HCT116 (cell line): ENCODE measurements around the gene CCDC92. TPM values are rescaled to one million over a fixed set of nuclear protein-coding genes. Genes with fewer than 3 reads are reported as not detected.

Experiments
- ATAC-seq: fragments of 200-7000 bp; cut with Tn5 transposase; 2 replicates; pipeline ENCODE4 v1.9.1; 2020; ENCODE audit warnings: mild to moderate bottlenecking, moderate library complexity
- BruUV-seq: library from RNA; stranded (reverse); fragments of 400-500 nt; replicated peaks from 2 replicates; lab custom pipeline; 2021; lab: Mats Ljungman, UMichigan
- CTCF ChIA-PET: fragments of 300-600 bp; sonication (Branson Sonifier 250); formaldehyde crosslinking; loops from one replicate; lab custom pipeline; 2021; ENCODE audit warnings: antibody characterized with exemption; lab: Charles Lee
- POLR2A ChIA-PET: fragments of 300-600, 350-600 bp; sonication (Branson Sonifier 250); formaldehyde crosslinking; loops from one replicate; lab custom pipeline; 2021; ENCODE audit warnings: antibody characterized with exemption; lab: Charles Lee
- RAD21 ChIA-PET, 2 experiments: fragments of 300-600 bp; sonication (Branson Sonifier 250); formaldehyde crosslinking; loops; one replicate each; lab custom pipeline; 2023; ENCODE audit warnings: low total read pairs in 2 of 2; ENCODE audit not compliant: uncharacterized antibody in 2 of 2, unreplicated experiment in 2 of 2, low non-redundant PET in 1 of 2; lab: Charles Lee
- DNase-seq: peaks from one replicate; pipeline ENCODE4 v3.0.0-alpha.2; 2010; ENCODE audit warnings: low read depth, low spot score
- H2AFZ ChIP-seq: fragments of 200-600 bp; shearing (Covaris generic), sonication (generic); 2 replicates; pipeline ENCODE4 v1.6.1; 2017; ENCODE audit warnings: low read depth, mixed run types, mixed read lengths, antibody characterized with exemption, low read length; ENCODE audit not compliant: poor library complexity, severe bottlenecking
- H3K27ac ChIP-seq: 2 replicates; pipeline ENCODE4 v1.5.1; 2012; ENCODE audit warnings: low read depth, low read length
- H3K27me3 ChIP-seq: fragments of 200-600 bp; sonication (generic); 2 replicates; pipeline ENCODE4 v1.6.1; 2016; ENCODE audit warnings: mixed run types, low read length, mixed read lengths; ENCODE audit not compliant: insufficient read depth
- H3K36me3 ChIP-seq, 2 experiments: fragments of 200-500 bp in 1 of 2; fragments of 200-600 bp in 1 of 2; sonication (Bioruptor generic) in 1 of 2; sonication (generic) in 1 of 2; 2 replicates each; pipeline versions ENCODE4 v1.5.1 to v1.6.1; 2014 to 2016; ENCODE audit warnings: low read length in 2 of 2, inconsistent platforms in 1 of 2, mixed read lengths in 1 of 2, mixed run types in 1 of 2; ENCODE audit not compliant: insufficient read depth in 2 of 2, control insufficient read depth in 1 of 2
- H3K4me1 ChIP-seq, 2 experiments: fragments of 200-600 bp in 1 of 2; sonication (generic) in 1 of 2; 2 replicates each; pipeline versions ENCODE4 v1.5.1 to v1.6.1; 2012 to 2017; ENCODE audit warnings: low read length in 2 of 2, inconsistent platforms in 1 of 2, mild to moderate bottlenecking in 1 of 2, mixed read lengths in 1 of 2, mixed run types in 1 of 2, moderate library complexity in 1 of 2; ENCODE audit not compliant: insufficient read depth in 2 of 2, control insufficient read depth in 1 of 2
- H3K4me2 ChIP-seq: fragments of 200-600 bp; sonication (generic); 2 replicates; pipeline ENCODE4 v1.6.1; 2017; ENCODE audit warnings: mixed run types, low read length, mixed read lengths
- H3K4me3 ChIP-seq, 2 experiments: fragments of 200-600 bp in 1 of 2; sonication (generic) in 1 of 2; replicated peaks in 1 of 2; 2 replicates each; pipeline ENCODE4 v1.5.1; 2011 to 2016; ENCODE audit warnings: low read length in 2 of 2, control low read depth in 1 of 2, low read depth in 1 of 2, mild to moderate bottlenecking in 1 of 2, mixed read lengths in 1 of 2, mixed run types in 1 of 2
- H3K79me2 ChIP-seq: fragments of 200-600 bp; sonication (generic); 2 replicates; pipeline ENCODE4 v1.6.1; 2017; ENCODE audit warnings: mild to moderate bottlenecking, mixed run types, low read length, moderate library complexity, mixed read lengths; ENCODE audit not compliant: insufficient read depth
- H3K9ac ChIP-seq: fragments of 200-600 bp; sonication (generic); 2 replicates; pipeline ENCODE4 v1.6.1; 2016; ENCODE audit warnings: low read length, mixed read lengths
- H3K9me2 ChIP-seq: fragments of 200-600 bp; sonication (generic), shearing (Covaris generic); 2 replicates; pipeline ENCODE4 v1.6.1; 2017; ENCODE audit warnings: mixed run types, mild to moderate bottlenecking, moderate library complexity; ENCODE audit not compliant: insufficient read depth
- H3K9me3 ChIP-seq, 2 experiments: fragments of 200-500 bp in 1 of 2; fragments of 200-600 bp in 1 of 2; sonication (Bioruptor generic) in 1 of 2; sonication (generic) in 1 of 2; 2 replicates each; pipeline ENCODE4 v1.6.1; 2014 to 2017; ENCODE audit warnings: low read length in 2 of 2, mixed read lengths in 2 of 2, inconsistent platforms in 1 of 2, low read depth in 1 of 2, mild to moderate bottlenecking in 1 of 2, mixed run types in 1 of 2, moderate library complexity in 1 of 2; ENCODE audit not compliant: control insufficient read depth in 1 of 2, insufficient read depth in 1 of 2
- H4K20me1 ChIP-seq: fragments of 200-600 bp; sonication (generic), shearing (Covaris generic); 2 replicates; pipeline ENCODE4 v1.6.1; 2017; ENCODE audit warnings: mixed run types, mild to moderate bottlenecking, moderate library complexity; ENCODE audit not compliant: insufficient read depth
- CEBPB ChIP-seq: IDR thresholded peaks from 2 replicates; pipeline ENCODE4 v1.6.1; 2012; ENCODE audit warnings: low read depth
- MAX ChIP-seq: IDR thresholded peaks from 2 replicates; pipeline ENCODE4 v1.6.1; 2012
- RAD21 ChIP-seq: IDR thresholded peaks from 2 replicates; pipeline ENCODE4 v1.6.1; 2012; ENCODE audit warnings: low read depth, mild to moderate bottlenecking
- REST ChIP-seq: IDR thresholded peaks from 2 replicates; pipeline ENCODE4 v1.6.1; 2012; ENCODE audit warnings: low read depth
- ZBTB33 ChIP-seq: IDR thresholded peaks from 2 replicates; pipeline ENCODE4 v1.6.1; 2011; ENCODE audit warnings: mild to moderate bottlenecking, low read length, moderate library complexity; ENCODE audit not compliant: insufficient replicate concordance; ENCODE audit errors: extremely low read depth
- intact Hi-C: fragments of 100-400 bp; cut with micrococcal nuclease; formaldehyde crosslinking; loops from 2 replicates; pipeline ENCODE4 v1.10.0; 2022
- total RNA-seq: library from RNA; stranded (reverse); gene quantifications from one replicate; pipeline ENCODE4 v1.2.1, GENCODE V29; 2021; ENCODE audit not compliant: unreplicated experiment

CCDC92 gene
- total RNA-seq, 1 experiment from 2014 or later, result 9.7 TPM

DNA sequence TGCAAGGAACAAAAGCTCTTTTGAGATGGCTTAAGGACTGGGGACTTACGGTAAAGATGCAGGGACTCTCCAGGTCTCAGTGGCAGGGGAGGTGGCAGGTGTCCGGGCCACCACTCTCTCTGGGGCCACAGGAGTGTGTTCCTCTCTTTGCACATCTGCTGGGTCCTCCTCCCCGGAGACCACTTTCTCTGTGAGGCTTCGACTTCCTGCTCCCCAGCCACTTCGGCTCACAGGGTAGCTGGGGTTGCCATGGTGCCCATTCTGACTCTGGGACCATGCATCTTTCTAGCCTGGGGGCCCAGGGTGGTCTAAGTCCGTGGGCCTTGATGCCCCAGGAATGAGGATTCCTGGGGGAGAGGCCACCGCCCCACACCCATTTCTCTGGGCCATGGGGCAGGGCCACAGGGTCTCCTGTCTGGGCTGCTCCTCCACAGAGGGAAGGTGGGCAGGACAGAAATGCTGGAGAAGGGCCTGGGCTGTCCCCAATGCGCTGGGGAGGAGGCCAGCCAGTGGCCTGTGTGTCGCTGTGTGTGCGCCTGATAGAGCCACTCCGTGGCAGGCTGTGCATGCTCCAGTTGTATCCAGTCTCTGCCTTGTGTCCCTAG is 38.5 kb downstream of the CCDC92 start:
- no TSS peak for BruUV-seq
- H3K9me2 ChIP-seq, result no peaks in the 10 kb centered on the region
- no peaks in the 10 kb centered on the region for H3K4me1 ChIP-seq
- H3K4me2 ChIP-seq, result no peak overlapping the region
- ATAC-seq, result no peak
- no peaks in the 10 kb centered on the region for H3K79me2 ChIP-seq
- H3K36me3 ChIP-seq, result no peaks in the 10 kb centered on the region
- H3K27ac ChIP-seq, result no peak overlapping the region
- no peak for TF ChIP-seq RAD21
- TF ChIP-seq, all 23 proteins: peak for 0
- ChIA-PET CTCF (no interaction called here), RAD21 (no interaction called here), POLR2A (no interaction called here)
- Histone ChIP-seq H3K27me3 (no peaks in the 10 kb centered on the region), H3K4me3 (no peak overlapping the region), H2AFZ (no peak overlapping the region), H3K9me3 (no peaks in the 10 kb centered on the region), H3K9ac (no peak overlapping the region), H4K20me1 (no peaks in the 10 kb centered on the region)
- DNase-seq, result no peak
- intact Hi-C loops, result no loop called here

DNA sequence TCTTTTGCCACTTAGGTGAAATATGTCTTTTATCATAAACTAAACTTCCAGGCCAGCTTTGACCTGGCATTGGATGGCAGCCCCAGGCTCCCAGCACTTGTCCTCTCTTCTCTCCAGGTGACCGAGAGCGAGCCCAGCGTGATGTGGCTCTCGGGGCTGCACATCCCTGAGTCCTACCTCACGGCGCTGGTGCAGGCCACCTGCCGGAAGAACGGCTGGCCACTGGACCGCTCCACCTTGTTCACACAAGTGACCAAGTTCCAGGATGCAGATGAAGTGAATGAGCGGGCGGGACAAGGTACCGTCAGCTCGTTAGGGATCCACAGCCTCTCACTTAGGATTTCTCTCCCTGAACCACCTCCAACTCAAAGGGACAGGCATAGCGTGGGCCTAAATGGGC is 39.4 kb downstream of the CCDC92 start:
- BruUV-seq, result no TSS peak
- Histone ChIP-seq H3K79me2 (no peaks in the 10 kb centered on the region), H3K4me2 (no peak overlapping the region), H3K9ac (no peak overlapping the region), H3K36me3 (no peaks in the 10 kb centered on the region), H4K20me1 (no peaks in the 10 kb centered on the region), H3K9me2 (no peaks in the 10 kb centered on the region), H3K27me3 (no peaks in the 10 kb centered on the region), H2AFZ (no peak overlapping the region), H3K27ac (no peak overlapping the region), H3K4me1 (no peaks in the 10 kb centered on the region), H3K9me3 (no peaks in the 10 kb centered on the region), H3K4me3 (no peak overlapping the region)
- POLR2A ChIA-PET, result no interaction called here
- CTCF ChIA-PET, result no interaction called here
- intact Hi-C loops, result no loop called here
- ATAC-seq, result no peak
- RAD21 ChIA-PET, result no interaction called here
- no peak for DNase-seq
- TF ChIP-seq REST, result no peak
- TF ChIP-seq ZBTB33, result no peak
- no peak for TF ChIP-seq CEBPB
- TF ChIP-seq MAX, result no peak
